GM19397 (cell line): ENCODE data around the gene COX8A.

Experiments used
- ATAC-seq: cut with Tn5 transposase; IDR thresholded peaks from one replicate; pipeline ENCODE4 v1.9.1; 2021; ENCODE audit warnings: mild to moderate bottlenecking, moderate library complexity; ENCODE audit not compliant: unreplicated experiment

Gene COX8A

GRCh38 chr11:64001484-64002420 lies 27.3 kb downstream of the COX8A start:
- no peak for ATAC-seq

- no peak for ATAC-seq
Observed at GRCh38 chr11:64003807-64004589, 29.6 kb downstream of the COX8A start.

- no peak for ATAC-seq
Observed at GRCh38 chr11:64004590-64004984, 30.2 kb downstream of the COX8A start.

- ATAC-seq = no peak
Observed at GRCh38 chr11:64005691-64006090, 31.3 kb downstream of the COX8A start.

- no peak for ATAC-seq
Observed at GRCh38 chr11:64006398-64006797, 32.0 kb downstream of the COX8A start.

- no peak for ATAC-seq
Observed at GRCh38 chr11:64007160-64007628, 32.8 kb downstream of the COX8A start.

GRCh38 chr11:64007629-64008282 lies 33.3 kb downstream of the COX8A start:
- no peak for ATAC-seq

GRCh38 chr11:64008283-64008913 lies 34.0 kb downstream of the COX8A start:
- ATAC-seq = no peak

GRCh38 chr11:64008914-64009633 lies 34.7 kb downstream of the COX8A start:
- ATAC-seq = no peak

- ATAC-seq = no peak
Observed at GRCh38 chr11:64009710-64010109, 35.3 kb downstream of the COX8A start.

- no peak for ATAC-seq
Observed at GRCh38 chr11:64010783-64011182, 36.4 kb downstream of the COX8A start.

GRCh38 chr11:64011371-64011770 lies 37.0 kb downstream of the COX8A start:
- ATAC-seq = no peak

GRCh38 chr11:64013141-64013896 lies 38.9 kb downstream of the COX8A start:
- ATAC-seq = no peak

GRCh38 chr11:64014356-64014755 lies 39.9 kb downstream of the COX8A start:
- no peak for ATAC-seq

GRCh38 chr11:64015510-64015909 lies 41.1 kb downstream of the COX8A start:
- no peak for ATAC-seq

- no peak for ATAC-seq
Observed at GRCh38 chr11:64015935-64016845, 41.8 kb downstream of the COX8A start.

- no peak for ATAC-seq
Observed at GRCh38 chr11:64017945-64018224, 43.5 kb downstream of the COX8A start.

- no peak for ATAC-seq
Observed at GRCh38 chr11:64018310-64018709, 43.9 kb downstream of the COX8A start.
